HG02970 (cell line): ENCODE data around the gene GALNT17.
"Not testable (repeated sequence)": the region's sequence is repeated elsewhere in the genome, so short reads cannot be mapped to it uniquely, and the experiment has no call there.

ENCODE experiments used
- ATAC-seq: cut with Tn5 transposase; IDR thresholded peaks from one replicate; pipeline ENCODE4 v1.9.1; 2021; ENCODE audit warnings: mild to moderate bottlenecking, moderate library complexity, moderate number of reproducible peaks; ENCODE audit not compliant: unreplicated experiment, low FRiP score

The GALNT17 gene

GRCh38 chr7:71157757-71158156 is 25.8 kb downstream of the GALNT17 start:
- ATAC-seq = no peak

- ATAC-seq = no peak
Measured at GRCh38 chr7:71165708-71166107, 33.8 kb downstream of the GALNT17 start.

GRCh38 chr7:71171476-71171875 is 39.5 kb downstream of the GALNT17 start:
- no peak for ATAC-seq

- no peak for ATAC-seq
Measured at GRCh38 chr7:71173955-71174354, 42.0 kb downstream of the GALNT17 start.

- no peak for ATAC-seq
Measured at GRCh38 chr7:71182438-71182935, 50.5 kb downstream of the GALNT17 start.

GRCh38 chr7:71184136-71184535 is 52.2 kb downstream of the GALNT17 start:
- no peak for ATAC-seq

GRCh38 chr7:71184609-71185008 is 52.7 kb downstream of the GALNT17 start:
- no peak for ATAC-seq

GRCh38 chr7:71186535-71187057 is 54.7 kb downstream of the GALNT17 start:
- no peak for ATAC-seq

GRCh38 chr7:71191771-71192170 is 59.8 kb downstream of the GALNT17 start:
- ATAC-seq = no peak

- ATAC-seq = no peak
Measured at GRCh38 chr7:71193099-71193810, 61.3 kb downstream of the GALNT17 start.

GRCh38 chr7:71198391-71198790 is 66.4 kb downstream of the GALNT17 start:
- no peak for ATAC-seq

- ATAC-seq = no peak
Measured at GRCh38 chr7:71198887-71199286, 66.9 kb downstream of the GALNT17 start.

- ATAC-seq = no peak
Measured at GRCh38 chr7:71206184-71206583, 74.2 kb downstream of the GALNT17 start.

- no peak for ATAC-seq
Measured at GRCh38 chr7:71208881-71209280, 76.9 kb downstream of the GALNT17 start.

GRCh38 chr7:71209484-71209883 is 77.5 kb downstream of the GALNT17 start:
- not testable (repeated sequence) for ATAC-seq

GRCh38 chr7:71210220-71210619 is 78.3 kb downstream of the GALNT17 start:
- ATAC-seq = no peak

GRCh38 chr7:71212433-71212832 is 80.5 kb downstream of the GALNT17 start:
- not testable (repeated sequence) for ATAC-seq

GRCh38 chr7:71216211-71216610 is 84.3 kb downstream of the GALNT17 start:
- no peak for ATAC-seq

- ATAC-seq = no peak
Measured at GRCh38 chr7:71220210-71220695, 88.3 kb downstream of the GALNT17 start.

- no peak for ATAC-seq
Measured at GRCh38 chr7:71221049-71221448, 89.1 kb downstream of the GALNT17 start.

- no peak for ATAC-seq
Measured at GRCh38 chr7:71221549-71221948, 89.6 kb downstream of the GALNT17 start.

- ATAC-seq = no peak
Measured at GRCh38 chr7:71227126-71227525, 95.2 kb downstream of the GALNT17 start.
